ENCODE results near the gene LRRTM4.

GRCh38 chr2:76940559-76940958 is 581.6 kb downstream of the LRRTM4 start:
- TF ChIP-seq CTCF (IDR thresholded peaks at IDR 0.05; ENCODE audit: low read length) (no peak), EZH2 (IDR thresholded peaks at IDR 0.05; ENCODE audit: borderline replicate concordance, low read length) (no peak)

All from OCI-LY1 (cell line).